ENCODE results near the gene QRICH2. TPM values are rescaled to one million over a fixed set of nuclear protein-coding genes. Genes with fewer than 3 reads are reported as not detected.

QRICH2 gene
- total RNA-seq, 6 donors from 2014 or later, result 1.7 to 9.4 (median 2.8) TPM

DNA sequence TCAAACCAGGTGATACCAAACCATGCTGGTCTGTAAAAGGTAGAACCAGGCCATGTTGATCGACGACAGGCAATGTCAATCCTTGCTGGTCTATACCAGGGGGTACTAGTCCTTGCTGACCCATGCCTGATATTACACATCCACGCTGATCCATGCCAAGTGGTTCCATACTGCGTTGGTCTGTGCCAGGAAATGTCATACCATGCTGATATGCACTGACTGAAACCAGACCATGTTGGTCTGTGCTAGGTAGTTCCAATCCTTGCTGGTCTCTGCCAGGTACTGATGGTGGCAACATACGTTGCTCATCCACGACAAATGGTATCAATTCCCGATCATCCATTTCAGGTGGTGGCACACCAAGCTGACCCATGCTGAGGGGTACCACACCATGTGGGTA lies 15.0 kb downstream of the QRICH2 start:
- no peak for DNase-seq
- Histone ChIP-seq H3K27me3 (no peaks in the 10 kb centered on the region), H3K4me1 (no peaks in the 10 kb centered on the region), H3K9me3 (no peaks in the 10 kb centered on the region), H3K36me3 (peaks cover 0 to 21% (median 13%) of the 10 kb centered on the region in 4 donors), H3K27ac (no peak overlapping the region), H3K4me3 (no peak overlapping the region)
- 93 to 96% methylated on average over 3 to 7 of the region's 7 CpGs for WGBS, 2 donors
- ATAC-seq (ENCODE audit: low FRiP score in 2 of 2), result no peak
- TF ChIP-seq EP300 (IDR thresholded peaks at IDR 0.05) (no peak), POLR2AphosphoS5 (IDR thresholded peaks at IDR 0.05) (no peak), POLR2A (IDR thresholded peaks at IDR 0.05) (no peak)
- TF ChIP-seq, protein P1, sequence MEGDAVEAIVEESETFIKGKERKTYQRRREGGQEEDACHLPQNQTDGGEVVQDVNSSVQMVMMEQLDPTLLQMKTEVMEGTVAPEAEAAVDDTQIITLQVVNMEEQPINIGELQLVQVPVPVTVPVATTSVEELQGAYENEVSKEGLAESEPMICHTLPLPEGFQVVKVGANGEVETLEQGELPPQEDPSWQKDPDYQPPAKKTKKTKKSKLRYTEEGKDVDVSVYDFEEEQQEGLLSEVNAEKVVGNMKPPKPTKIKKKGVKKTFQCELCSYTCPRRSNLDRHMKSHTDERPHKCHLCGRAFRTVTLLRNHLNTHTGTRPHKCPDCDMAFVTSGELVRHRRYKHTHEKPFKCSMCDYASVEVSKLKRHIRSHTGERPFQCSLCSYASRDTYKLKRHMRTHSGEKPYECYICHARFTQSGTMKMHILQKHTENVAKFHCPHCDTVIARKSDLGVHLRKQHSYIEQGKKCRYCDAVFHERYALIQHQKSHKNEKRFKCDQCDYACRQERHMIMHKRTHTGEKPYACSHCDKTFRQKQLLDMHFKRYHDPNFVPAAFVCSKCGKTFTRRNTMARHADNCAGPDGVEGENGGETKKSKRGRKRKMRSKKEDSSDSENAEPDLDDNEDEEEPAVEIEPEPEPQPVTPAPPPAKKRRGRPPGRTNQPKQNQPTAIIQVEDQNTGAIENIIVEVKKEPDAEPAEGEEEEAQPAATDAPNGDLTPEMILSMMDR (IDR thresholded peaks at IDR 0.05), result no peak

DNA sequence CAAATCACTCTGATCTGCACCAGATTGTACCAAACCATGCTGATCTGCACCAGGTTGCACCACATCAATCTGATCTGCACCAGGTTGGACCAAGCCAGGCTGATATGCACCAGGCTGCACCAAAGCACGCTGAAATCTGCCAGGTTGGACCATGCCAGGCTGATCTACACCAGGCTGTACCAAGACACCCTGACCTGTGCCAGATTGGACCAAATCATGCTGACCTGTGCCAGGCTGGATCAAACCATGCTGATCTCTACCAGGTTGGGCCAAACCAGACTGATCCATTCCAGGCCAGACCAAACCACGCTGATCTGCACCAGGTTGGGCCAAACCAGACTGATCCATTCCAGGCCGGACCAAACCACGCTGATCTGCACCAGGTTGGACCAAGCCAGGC lies 15.5 kb downstream of the QRICH2 start:
- Histone ChIP-seq H3K4me1 (no peaks in the 10 kb centered on the region), H3K36me3 (peaks cover 0 to 21% (median 13%) of the 10 kb centered on the region in 4 donors), H3K9me3 (no peaks in the 10 kb centered on the region), H3K4me3 (no peak overlapping the region), H3K27me3 (no peaks in the 10 kb centered on the region), H3K27ac (no peak overlapping the region)
- ATAC-seq (ENCODE audit: low FRiP score in 2 of 2), result no peak
- no peak for TF ChIP-seq POLR2A (IDR thresholded peaks at IDR 0.05)
- no peak for TF ChIP-seq POLR2AphosphoS5 (IDR thresholded peaks at IDR 0.05)
- TF ChIP-seq EP300 (IDR thresholded peaks at IDR 0.05), result no peak
- TF ChIP-seq, protein P1 (IDR thresholded peaks at IDR 0.05), result no peak
- WGBS, 2 donors, result 85 to 100% methylated on average over 3 to 4 of the region's 4 CpGs
- DNase-seq, result no peak

DNA sequence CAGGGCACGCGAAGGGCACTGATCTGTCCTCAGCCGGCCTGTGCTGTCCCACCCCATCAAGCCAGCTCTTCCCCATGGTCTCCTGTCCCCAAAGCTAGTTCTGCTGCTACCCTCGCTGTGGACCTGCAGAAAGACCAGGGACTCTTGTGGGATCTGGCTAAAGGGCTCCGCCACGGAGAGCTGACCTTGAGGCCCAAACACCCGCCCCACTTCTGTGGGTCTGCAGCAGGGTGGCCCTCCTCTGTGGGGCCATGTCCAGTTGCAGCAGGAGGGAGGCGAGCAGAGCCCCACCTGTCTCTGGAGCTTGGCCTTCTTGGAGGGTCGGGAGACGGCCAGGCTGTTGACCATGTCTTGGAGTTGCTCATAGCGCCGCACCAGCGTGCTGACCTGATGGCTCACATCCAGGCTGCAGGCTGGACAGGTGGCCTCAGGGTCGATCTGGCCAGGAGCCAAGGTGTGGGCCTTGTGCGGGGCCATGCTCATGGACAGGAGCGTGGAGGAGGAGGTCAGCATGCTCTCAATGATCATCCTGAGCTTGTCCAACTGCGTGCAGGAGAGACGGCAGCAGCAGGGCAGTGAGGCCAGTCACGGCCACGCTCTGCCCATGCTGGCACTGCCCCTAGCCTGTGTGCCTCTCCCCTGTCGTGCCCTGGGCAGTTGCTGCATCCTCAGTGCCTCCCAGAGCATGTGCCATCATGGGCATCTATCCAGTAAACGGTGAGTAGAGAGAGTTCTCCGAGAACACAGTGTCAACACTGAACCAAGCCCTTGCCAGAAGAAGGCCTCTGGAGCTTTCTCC lies 26.3 kb downstream of the QRICH2 start:
- no peak for ATAC-seq (ENCODE audit: low FRiP score in 2 of 2)
- WGBS, 2 donors, result 91 to 97% methylated on average over 4 to 23 of the region's 23 CpGs
- H3K9me3 ChIP-seq, result no peaks in the 10 kb centered on the region

DNA sequence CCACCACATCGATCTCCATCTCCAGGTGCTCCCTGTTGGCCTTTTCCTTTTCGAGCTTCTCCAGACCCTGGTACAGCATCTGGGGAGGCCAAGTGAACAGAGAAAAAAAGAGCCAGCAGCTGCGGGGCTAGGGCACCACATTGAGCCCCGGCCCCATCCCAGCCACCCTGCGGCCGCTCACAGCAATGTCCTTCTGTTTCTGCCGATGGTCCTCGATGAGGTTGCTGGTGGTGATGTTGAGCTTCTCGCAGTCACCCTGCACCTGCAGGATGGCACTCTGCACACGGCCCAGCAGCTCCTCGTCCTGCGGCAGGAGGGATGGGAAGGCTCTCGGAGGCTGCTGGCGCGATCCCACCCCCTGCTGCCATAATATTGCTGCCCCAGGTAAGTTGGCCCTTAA lies 27.4 kb downstream of the QRICH2 start:
- Histone ChIP-seq H3K4me3 (no peak overlapping the region), H3K27me3 (no peaks in the 10 kb centered on the region), H3K9me3 (no peaks in the 10 kb centered on the region), H3K4me1 (peaks cover 5 to 8% (median 6%) of the 10 kb centered on the region in 4 donors), H3K36me3 (peaks cover 0 to 3% (median 0%) of the 10 kb centered on the region in 4 donors), H3K27ac (no peak overlapping the region)
- 92 to 95% methylated on average over 13 to 15 of the region's 15 CpGs for WGBS, 2 donors
- peak in 1 of 2 donors; percentile 56 for DNase-seq
- ATAC-seq (ENCODE audit: low FRiP score in 2 of 2), result no peak
- TF ChIP-seq EP300 (IDR thresholded peaks at IDR 0.05) (no peak), POLR2A (IDR thresholded peaks at IDR 0.05) (no peak), POLR2AphosphoS5 (IDR thresholded peaks at IDR 0.05) (no peak)
- TF ChIP-seq, protein P1 (IDR thresholded peaks at IDR 0.05), result no peak

More for the DNA sequence above, 26.3 kb downstream of the QRICH2 start:
- Histone ChIP-seq H3K27ac (no peak overlapping the region), H3K36me3 (peaks cover 0 to 3% (median 0%) of the 10 kb centered on the region in 4 donors), H3K4me3 (no peak overlapping the region), H3K27me3 (no peaks in the 10 kb centered on the region), H3K4me1 (peaks cover 5 to 8% (median 6%) of the 10 kb centered on the region in 4 donors)
- peak in 1 of 2 donors; percentile 62 for DNase-seq
- TF ChIP-seq POLR2AphosphoS5 (IDR thresholded peaks at IDR 0.05), result no peak
- TF ChIP-seq, protein P1 (IDR thresholded peaks at IDR 0.05), result no peak
- no peak for TF ChIP-seq EP300 (IDR thresholded peaks at IDR 0.05)
- no peak for TF ChIP-seq POLR2A (IDR thresholded peaks at IDR 0.05)
